ENCODE data around the gene PAK1IP1.

The PAK1IP1 gene

GRCh38 chr6:10695086-10695657 is 400 bp downstream of the PAK1IP1 start:
- Histone ChIP-seq H3K18ac (ENCODE audit: low read length) (peak overlapping the region; percentile 52), H3K4me2 (ENCODE audit: insufficient read depth, low read length, poor library complexity, severe bottlenecking) (peak overlapping the region; percentile 70), H3K79me1 (ENCODE audit: low read depth, low read length) (peaks cover 4% of the 10 kb centered on the region), H2AK5ac (ENCODE audit: low read depth, low read length) (no peak overlapping the region), H2BK5ac (ENCODE audit: low read length) (no peak overlapping the region), H2BK15ac (ENCODE audit: low read length) (no peak overlapping the region), H3K9me3 (replicated peaks in 1 of 2; ENCODE audit: control insufficient read depth in 2 of 2, insufficient read depth in 1 of 2, low read depth in 1 of 2, low read length in 2 of 2) (peaks cover 0 to 5% of the 10 kb centered on the region in 2 donors), H2AFZ (ENCODE audit: low read length) (peak overlapping the region; percentile 88), H3K27me3 (ENCODE audit: control insufficient read depth in 3 of 3, insufficient read depth in 3 of 3, low read depth in 1 of 3, low read length in 3 of 3) (no peaks in the 10 kb centered on the region), H3K23ac (ENCODE audit: low read depth, low read length, poor library complexity) (no peak overlapping the region), H3K14ac (ENCODE audit: low read length) (no peak overlapping the region), H3K36me3 (replicated peaks in 1 of 2; ENCODE audit: control insufficient read depth in 2 of 2, insufficient read depth in 2 of 2, low read length in 2 of 2) (peaks cover 8 to 44% of the 10 kb centered on the region in 2 donors), H2BK12ac (ENCODE audit: low read length) (no peak overlapping the region), H2BK120ac (ENCODE audit: low read depth, low read length) (no peak overlapping the region), H3K4me1 (ENCODE audit: control insufficient read depth in 2 of 2, insufficient read depth in 1 of 2, low read depth in 1 of 2, low read length in 2 of 2) (peaks cover 5 to 10% of the 10 kb centered on the region in 2 donors), H4K91ac (ENCODE audit: low read depth, low read length, poor library complexity) (no peak overlapping the region), H3K27ac (replicated peaks; ENCODE audit: low read length) (peak overlapping the region; percentile 62), H3K4me3 (ENCODE audit: low read length in 2 of 2) (peak overlapping the region; percentile 82 to 100), H4K8ac (ENCODE audit: low read depth, low read length) (no peak overlapping the region), H3K9ac (ENCODE audit: low read depth, low read length, poor library complexity) (peak overlapping the region; percentile 38), H3K4ac (ENCODE audit: low read length) (no peak overlapping the region)
- WGBS, 2 donors (ENCODE audit: extremely low coverage in 2 of 2, insufficient read length in 2 of 2, insufficient replicate concordance in 1 of 2) = no CpG with 5 or more reads among the region's 17 CpGs
- no peak for DNase-seq (ENCODE audit: low spot score)

- DNase-seq (ENCODE audit: low spot score) = no peak
- WGBS, 2 donors (ENCODE audit: extremely low coverage in 2 of 2, insufficient read length in 2 of 2, insufficient replicate concordance in 1 of 2) = no CpG with 5 or more reads among the region's 4 CpGs
- H3K4me2 ChIP-seq (ENCODE audit: insufficient read depth, low read length, poor library complexity, severe bottlenecking) = no peak overlapping the region
- no peak overlapping the region for H3K18ac ChIP-seq (ENCODE audit: low read length)
- H3K79me1 ChIP-seq (ENCODE audit: low read depth, low read length) = peaks cover 4% of the 10 kb centered on the region
- H2AFZ ChIP-seq (ENCODE audit: low read length) = no peak overlapping the region
- H3K4ac ChIP-seq (ENCODE audit: low read length) = no peak overlapping the region
- H2BK120ac ChIP-seq (ENCODE audit: low read depth, low read length) = no peak overlapping the region
- H3K27ac ChIP-seq (replicated peaks; ENCODE audit: low read length) = no peak overlapping the region
- no peak overlapping the region for H2BK5ac ChIP-seq (ENCODE audit: low read length)
- H3K4me3 ChIP-seq (ENCODE audit: low read length in 2 of 2) = peak overlapping the region in 1 of 2 donors; percentile 18
- H3K27me3 ChIP-seq (ENCODE audit: control insufficient read depth in 3 of 3, insufficient read depth in 3 of 3, low read depth in 1 of 3, low read length in 3 of 3) = no peaks in the 10 kb centered on the region
- no peak overlapping the region for H4K8ac ChIP-seq (ENCODE audit: low read depth, low read length)
- H3K14ac ChIP-seq (ENCODE audit: low read length) = no peak overlapping the region
- H2BK12ac ChIP-seq (ENCODE audit: low read length) = no peak overlapping the region
- H2AK5ac ChIP-seq (ENCODE audit: low read depth, low read length) = no peak overlapping the region
- H3K23ac ChIP-seq (ENCODE audit: low read depth, low read length, poor library complexity) = no peak overlapping the region
- H3K9ac ChIP-seq (ENCODE audit: low read depth, low read length, poor library complexity) = no peak overlapping the region
- H2BK15ac ChIP-seq (ENCODE audit: low read length) = no peak overlapping the region
- peaks cover 5 to 10% of the 10 kb centered on the region in 2 donors for H3K4me1 ChIP-seq (ENCODE audit: control insufficient read depth in 2 of 2, insufficient read depth in 1 of 2, low read depth in 1 of 2, low read length in 2 of 2)
- peaks cover 8 to 57% of the 10 kb centered on the region in 2 donors for H3K36me3 ChIP-seq (replicated peaks in 1 of 2; ENCODE audit: control insufficient read depth in 2 of 2, insufficient read depth in 2 of 2, low read length in 2 of 2)
- peaks cover 0 to 5% of the 10 kb centered on the region in 2 donors for H3K9me3 ChIP-seq (replicated peaks in 1 of 2; ENCODE audit: control insufficient read depth in 2 of 2, insufficient read depth in 1 of 2, low read depth in 1 of 2, low read length in 2 of 2)
- H4K91ac ChIP-seq (ENCODE audit: low read depth, low read length, poor library complexity) = no peak overlapping the region
Measured at GRCh38 chr6:10696655-10697054, 1.9 kb downstream of the PAK1IP1 start.

- Histone ChIP-seq H3K4me3 (ENCODE audit: low read length in 2 of 2) (no peak overlapping the region), H4K91ac (ENCODE audit: low read depth, low read length, poor library complexity) (no peak overlapping the region), H3K4me1 (ENCODE audit: control insufficient read depth in 2 of 2, insufficient read depth in 1 of 2, low read depth in 1 of 2, low read length in 2 of 2) (no peaks in the 10 kb centered on the region), H3K4ac (ENCODE audit: low read length) (no peak overlapping the region), H3K27ac (replicated peaks; ENCODE audit: low read length) (no peak overlapping the region), H2BK120ac (ENCODE audit: low read depth, low read length) (no peak overlapping the region), H3K23ac (ENCODE audit: low read depth, low read length, poor library complexity) (no peak overlapping the region), H3K4me2 (ENCODE audit: insufficient read depth, low read length, poor library complexity, severe bottlenecking) (no peak overlapping the region), H2BK12ac (ENCODE audit: low read length) (no peak overlapping the region), H2AFZ (ENCODE audit: low read length) (no peak overlapping the region), H3K18ac (ENCODE audit: low read length) (no peak overlapping the region), H3K14ac (ENCODE audit: low read length) (no peak overlapping the region), H2AK5ac (ENCODE audit: low read depth, low read length) (no peak overlapping the region), H3K27me3 (ENCODE audit: control insufficient read depth in 3 of 3, insufficient read depth in 3 of 3, low read depth in 1 of 3, low read length in 3 of 3) (no peaks in the 10 kb centered on the region), H4K8ac (ENCODE audit: low read depth, low read length) (no peak overlapping the region), H3K79me1 (ENCODE audit: low read depth, low read length) (no peaks in the 10 kb centered on the region), H2BK15ac (ENCODE audit: low read length) (no peak overlapping the region), H3K9ac (ENCODE audit: low read depth, low read length, poor library complexity) (no peak overlapping the region), H3K36me3 (replicated peaks in 1 of 2; ENCODE audit: control insufficient read depth in 2 of 2, insufficient read depth in 2 of 2, low read length in 2 of 2) (peaks cover 0 to 23% of the 10 kb centered on the region in 2 donors), H3K9me3 (replicated peaks in 1 of 2; ENCODE audit: control insufficient read depth in 2 of 2, insufficient read depth in 1 of 2, low read depth in 1 of 2, low read length in 2 of 2) (peaks cover 0 to 8% of the 10 kb centered on the region in 2 donors), H2BK5ac (ENCODE audit: low read length) (no peak overlapping the region)
- no CpG with 5 or more reads among the region's 8 CpGs for WGBS, 2 donors (ENCODE audit: extremely low coverage in 2 of 2, insufficient read length in 2 of 2, insufficient replicate concordance in 1 of 2)
- DNase-seq (ENCODE audit: low spot score) = no peak
Measured at GRCh38 chr6:10713962-10714361, 19.2 kb downstream of the PAK1IP1 start.

GRCh38 chr6:10719296-10719963 is 24.7 kb downstream of the PAK1IP1 start:
- H3K14ac ChIP-seq (ENCODE audit: low read length) = no peak overlapping the region
- no peak overlapping the region for H3K23ac ChIP-seq (ENCODE audit: low read depth, low read length, poor library complexity)
- no peak overlapping the region for H2AFZ ChIP-seq (ENCODE audit: low read length)
- H3K79me1 ChIP-seq (ENCODE audit: low read depth, low read length) = peaks cover 1% of the 10 kb centered on the region
- no peak overlapping the region for H2AK5ac ChIP-seq (ENCODE audit: low read depth, low read length)
- H3K36me3 ChIP-seq (replicated peaks in 1 of 2; ENCODE audit: control insufficient read depth in 2 of 2, insufficient read depth in 2 of 2, low read length in 2 of 2) = peaks cover 0 to 5% of the 10 kb centered on the region in 2 donors
- DNase-seq (ENCODE audit: low spot score) = no peak
- H4K91ac ChIP-seq (ENCODE audit: low read depth, low read length, poor library complexity) = no peak overlapping the region
- no peak overlapping the region for H3K9ac ChIP-seq (ENCODE audit: low read depth, low read length, poor library complexity)
- H3K4me2 ChIP-seq (ENCODE audit: insufficient read depth, low read length, poor library complexity, severe bottlenecking) = no peak overlapping the region
- H3K4me1 ChIP-seq (ENCODE audit: control insufficient read depth in 2 of 2, insufficient read depth in 1 of 2, low read depth in 1 of 2, low read length in 2 of 2) = peaks cover 7% of the 10 kb centered on the region in 2 donors
- H3K4me3 ChIP-seq (ENCODE audit: low read length in 2 of 2) = no peak overlapping the region
- H3K4ac ChIP-seq (ENCODE audit: low read length) = peak overlapping the region; percentile 79
- H3K18ac ChIP-seq (ENCODE audit: low read length) = no peak overlapping the region
- H2BK5ac ChIP-seq (ENCODE audit: low read length) = no peak overlapping the region
- no peaks in the 10 kb centered on the region for H3K27me3 ChIP-seq (ENCODE audit: control insufficient read depth in 3 of 3, insufficient read depth in 3 of 3, low read depth in 1 of 3, low read length in 3 of 3)
- H4K8ac ChIP-seq (ENCODE audit: low read depth, low read length) = no peak overlapping the region
- no peak overlapping the region for H2BK15ac ChIP-seq (ENCODE audit: low read length)
- no CpG with 5 or more reads among the region's 8 CpGs for WGBS, 2 donors (ENCODE audit: extremely low coverage in 2 of 2, insufficient read length in 2 of 2, insufficient replicate concordance in 1 of 2)
- no peak overlapping the region for H3K27ac ChIP-seq (replicated peaks; ENCODE audit: low read length)
- no peak overlapping the region for H2BK120ac ChIP-seq (ENCODE audit: low read depth, low read length)
- peaks cover 2 to 15% of the 10 kb centered on the region in 2 donors for H3K9me3 ChIP-seq (replicated peaks in 1 of 2; ENCODE audit: control insufficient read depth in 2 of 2, insufficient read depth in 1 of 2, low read depth in 1 of 2, low read length in 2 of 2)
- no peak overlapping the region for H2BK12ac ChIP-seq (ENCODE audit: low read length)
